NCI-H226 (cell line): ENCODE measurements around the gene C2CD4C.
"Not testable (repeated sequence)": the region's sequence is repeated elsewhere in the genome, so short reads cannot be mapped to it uniquely, and the experiment has no call there.

ENCODE experiments used
- DNase-seq: peaks from one replicate; pipeline ENCODE4 v3.0.0-alpha.2; 2015

C2CD4C gene

DNA sequence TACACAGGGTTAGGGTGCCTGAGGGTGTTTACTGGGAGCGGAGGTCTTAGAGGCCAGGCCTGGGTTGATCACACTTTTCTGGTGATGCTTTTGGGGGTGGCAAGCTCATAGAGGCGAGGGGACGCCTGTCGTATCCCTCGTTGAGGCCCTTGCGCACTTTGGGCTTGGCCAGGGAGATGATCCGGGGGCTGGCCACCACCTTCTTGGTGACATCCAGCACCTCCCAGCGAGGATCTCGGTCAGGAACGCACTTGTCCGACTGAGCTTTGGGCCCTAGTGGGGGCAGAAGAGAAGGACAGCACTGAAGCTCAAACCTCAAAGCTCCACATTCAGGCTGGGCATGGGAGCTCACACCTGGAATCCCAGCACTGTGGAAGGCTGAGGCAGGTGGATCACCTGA is 46.8 kb downstream of the C2CD4C start:
- DNase-seq, result no peak

DNA sequence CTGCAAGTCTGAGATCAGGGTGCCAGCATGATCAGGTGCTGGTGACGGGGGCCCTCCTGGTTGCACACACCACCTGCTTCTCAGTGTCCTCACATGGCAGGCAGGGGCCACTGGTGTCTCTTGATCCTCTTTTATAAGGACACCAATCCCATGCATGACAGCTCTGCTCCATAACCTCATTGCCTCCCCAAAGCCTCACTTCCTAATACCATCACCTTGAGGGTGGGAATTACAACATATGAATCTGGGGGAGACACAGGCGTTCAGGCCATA is 49.4 kb downstream of the C2CD4C start:
- DNase-seq, result no peak

DNA sequence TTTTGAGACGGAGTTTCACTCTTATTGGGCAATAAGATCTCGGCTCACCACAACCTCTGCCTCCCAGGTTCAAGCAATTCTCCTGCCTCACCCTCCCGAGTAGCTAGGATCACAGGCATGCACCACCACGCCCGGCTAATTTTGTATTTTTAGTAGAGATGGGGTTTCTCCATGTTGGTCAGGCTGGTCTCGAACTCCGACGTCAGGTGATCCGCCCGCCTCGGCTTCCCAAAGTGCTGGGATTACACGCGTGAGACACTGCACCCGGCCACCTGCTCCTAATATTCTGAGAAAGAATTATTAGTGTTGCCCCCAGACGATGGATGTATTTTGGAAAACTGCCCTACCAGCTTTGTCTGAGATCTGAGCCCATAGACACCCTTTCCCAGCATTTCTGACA is 53.4 kb downstream of the C2CD4C start:
- not testable (repeated sequence) for DNase-seq
